ENCODE results near the gene ACTN2.

ACTN2 gene

GRCh38 chr1:236809148-236809547 lies 122.8 kb downstream of the ACTN2 start:
- no peaks in the 10 kb centered on the region for H3K27me3 ChIP-seq (ENCODE audit: low read depth)
- in situ Hi-C loops (cut with MboI; ENCODE audit: low sequenced_read_pairs), result no loop called here
- peaks cover 60% of the 10 kb centered on the region for H3K36me3 ChIP-seq (replicated peaks)

DNA sequence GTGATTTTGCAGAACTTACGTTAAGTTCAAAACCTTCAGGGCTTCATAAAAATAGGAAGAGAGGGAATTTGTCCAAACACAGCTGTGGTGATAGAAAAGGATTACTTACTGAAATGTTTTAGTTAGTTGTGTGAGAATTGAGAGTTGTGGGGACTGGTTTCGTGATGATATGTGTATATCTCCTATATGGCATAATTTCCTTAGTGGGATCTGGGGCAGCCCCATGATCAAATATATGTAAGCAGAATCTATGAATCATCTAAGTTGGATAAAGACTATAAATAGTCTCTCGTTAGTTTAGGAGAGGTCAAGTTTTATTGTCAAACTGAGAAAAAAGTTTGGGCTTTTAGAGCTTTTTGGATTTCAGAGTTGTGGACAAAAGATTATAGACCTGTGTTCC lies 123.7 kb downstream of the ACTN2 start:
- Histone ChIP-seq H3K4me3 (no peak overlapping the region), H3K36me3 (replicated peaks) (peaks cover 67% of the 10 kb centered on the region), H3K9me3 (no peaks in the 10 kb centered on the region), H3K27me3 (ENCODE audit: low read depth) (no peaks in the 10 kb centered on the region), H3K4me1 (no peaks in the 10 kb centered on the region)
- in situ Hi-C loops (cut with MboI; ENCODE audit: low sequenced_read_pairs), result no loop called here
- no peak for DNase-seq (ENCODE audit: low spot score in 2 of 2)

More at GRCh38 chr1:236809148-236809547, 122.8 kb downstream of the ACTN2 start:
- H3K4me1 ChIP-seq, result no peaks in the 10 kb centered on the region
- no peaks in the 10 kb centered on the region for H3K9me3 ChIP-seq
- no peak overlapping the region for H3K4me3 ChIP-seq
- DNase-seq (ENCODE audit: low spot score in 2 of 2), result no peak

DNA sequence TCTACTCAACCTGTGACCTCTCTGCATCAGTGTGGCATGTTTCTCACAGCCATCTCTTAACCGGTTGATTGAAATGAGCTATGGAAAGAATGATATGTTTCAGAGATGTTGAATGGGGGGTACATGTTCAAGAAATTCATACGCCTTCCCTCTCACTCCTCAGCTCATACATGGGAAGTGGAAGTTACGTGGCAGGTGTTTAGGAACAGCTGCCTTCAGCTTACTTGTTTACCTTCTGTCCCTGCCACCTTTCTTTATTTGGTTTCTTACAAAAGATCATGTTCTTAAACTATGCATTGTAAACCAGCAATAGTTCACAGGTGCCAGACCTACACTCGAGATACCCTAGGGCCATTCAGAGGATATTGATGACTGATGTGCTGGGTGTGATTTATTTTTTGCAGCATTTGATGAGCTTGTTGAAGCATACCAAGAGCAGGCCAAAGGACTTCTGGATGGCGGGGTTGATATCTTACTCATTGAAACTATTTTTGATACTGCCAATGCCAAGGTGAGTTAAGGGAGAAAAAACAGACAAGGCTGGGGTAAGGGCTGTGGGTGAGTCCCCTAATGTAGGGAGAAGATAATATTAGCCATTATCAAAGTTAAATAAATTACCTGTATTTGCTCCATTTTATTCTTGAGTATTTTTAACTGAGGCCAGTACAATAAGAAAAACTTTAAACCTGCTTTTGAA lies 126.2 kb downstream of the ACTN2 start:
- DNase-seq (ENCODE audit: low spot score in 2 of 2), result no peak
- Histone ChIP-seq H3K27me3 (ENCODE audit: low read depth) (no peaks in the 10 kb centered on the region), H3K36me3 (replicated peaks) (peaks cover 79% of the 10 kb centered on the region), H3K4me1 (no peaks in the 10 kb centered on the region), H3K9me3 (no peaks in the 10 kb centered on the region), H3K4me3 (no peak overlapping the region)
- in situ Hi-C loops (cut with MboI; ENCODE audit: low sequenced_read_pairs), result no loop called here

All from HAP-1 (cell line).